Right lobe of liver (tissue), 4 donors: Measurements from ENCODE around the gene JDP2.

Experiments used
- CTCF ChIP-seq, 4 donors: fragments of 200-600 bp in 3 of 4; fragments of 450-650 bp in 1 of 4; IDR thresholded peaks; one replicate each; pipeline versions ENCODE4 v1.5.1 to v1.8.0; 2016 to 2022; ENCODE audit warnings: antibody characterized with exemption in 4 of 4, mild to moderate bottlenecking in 2 of 4
- POLR2A ChIP-seq: fragments of 450-650 bp; IDR thresholded peaks from one replicate; pipeline ENCODE4 v1.6.1; 2017; ENCODE audit warnings: antibody characterized with exemption, mild to moderate bottlenecking
- donor health status: DM: no; HTN: no; CAD: no.
- donor health status: DM: no; HTN: no; CAD: no.
- donor health status: DM: no; HTN: yes; CAD: no.

GRCh38 chr14:75406102-75406501 lies 21.7 kb upstream of the JDP2 start:
- TF ChIP-seq CTCF (IDR thresholded peaks at IDR 0.05) (no peak), POLR2A (no peak)
